ENCODE measurements around the gene BICC1.

DNA sequence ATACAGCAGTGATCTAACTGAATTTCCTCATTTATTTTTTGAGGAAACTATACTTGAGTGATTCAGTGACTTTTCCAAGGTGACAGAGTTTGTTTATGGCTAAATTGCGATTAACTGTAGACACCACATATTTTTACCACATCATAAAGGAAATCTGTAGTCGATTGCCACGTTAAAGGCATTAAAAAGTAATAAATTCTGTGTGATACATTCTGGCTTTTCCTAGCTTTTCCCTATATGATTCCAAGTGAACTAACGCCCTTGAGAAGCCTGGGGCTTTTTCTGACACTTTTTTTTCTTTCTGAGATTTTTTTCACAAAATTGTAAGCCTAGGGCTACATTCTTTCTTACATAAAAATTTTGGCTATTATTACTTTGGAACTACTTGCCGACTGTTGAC is 266.9 kb downstream of the BICC1 start:
- TF ChIP-seq, protein P1, sequence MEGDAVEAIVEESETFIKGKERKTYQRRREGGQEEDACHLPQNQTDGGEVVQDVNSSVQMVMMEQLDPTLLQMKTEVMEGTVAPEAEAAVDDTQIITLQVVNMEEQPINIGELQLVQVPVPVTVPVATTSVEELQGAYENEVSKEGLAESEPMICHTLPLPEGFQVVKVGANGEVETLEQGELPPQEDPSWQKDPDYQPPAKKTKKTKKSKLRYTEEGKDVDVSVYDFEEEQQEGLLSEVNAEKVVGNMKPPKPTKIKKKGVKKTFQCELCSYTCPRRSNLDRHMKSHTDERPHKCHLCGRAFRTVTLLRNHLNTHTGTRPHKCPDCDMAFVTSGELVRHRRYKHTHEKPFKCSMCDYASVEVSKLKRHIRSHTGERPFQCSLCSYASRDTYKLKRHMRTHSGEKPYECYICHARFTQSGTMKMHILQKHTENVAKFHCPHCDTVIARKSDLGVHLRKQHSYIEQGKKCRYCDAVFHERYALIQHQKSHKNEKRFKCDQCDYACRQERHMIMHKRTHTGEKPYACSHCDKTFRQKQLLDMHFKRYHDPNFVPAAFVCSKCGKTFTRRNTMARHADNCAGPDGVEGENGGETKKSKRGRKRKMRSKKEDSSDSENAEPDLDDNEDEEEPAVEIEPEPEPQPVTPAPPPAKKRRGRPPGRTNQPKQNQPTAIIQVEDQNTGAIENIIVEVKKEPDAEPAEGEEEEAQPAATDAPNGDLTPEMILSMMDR (IDR thresholded peaks at IDR 0.05) = no peak
- TF ChIP-seq POLR2A (IDR thresholded peaks at IDR 0.05) = no peak
